SK-N-SH treated with all-trans-retinoic acid at 6 μM for 48 hours (cell line): ENCODE results near the gene MED12.

Experiments
- ATAC-seq: fragments of 200-7000 bp; cut with Tn5 transposase; 3 replicates; pipeline ENCODE4 v1.9.1; 2020; ENCODE audit warnings: mild to moderate bottlenecking, moderate library complexity
- ARNTL ChIP-seq: fragments of 450-650 bp; formaldehyde crosslinking; IDR thresholded peaks from 2 replicates; pipeline ENCODE4 v1.5.0; 2020; ENCODE audit warnings: low read depth, mild to moderate bottlenecking, moderate library complexity, borderline replicate concordance
- CREB5 ChIP-seq: fragments of 250-450 bp; sonication (Bioruptor Pico); IDR thresholded peaks from 2 replicates; pipeline ENCODE4 v1.5.1; 2020; ENCODE audit warnings: low read depth, mild to moderate bottlenecking, moderate library complexity
- CSDC2 ChIP-seq: fragments of 250-450 bp; sonication (Bioruptor Pico); IDR thresholded peaks from 2 replicates; pipeline ENCODE4 v1.5.0; 2020; ENCODE audit warnings: mild to moderate bottlenecking, moderate library complexity
- CSRNP3 ChIP-seq: fragments of 250-450 bp; sonication (Bioruptor Pico); IDR thresholded peaks from 2 replicates; pipeline ENCODE4 v1.5.1; 2021; ENCODE audit warnings: mild to moderate bottlenecking, moderate library complexity
- ESRRG ChIP-seq: fragments of 250-450 bp; sonication (Bioruptor Pico); IDR thresholded peaks from 2 replicates; pipeline ENCODE4 v1.6.1; 2021; ENCODE audit warnings: mild to moderate bottlenecking
- GLIS3 ChIP-seq: fragments of 250-450 bp; sonication (Bioruptor Pico); IDR thresholded peaks from 2 replicates; pipeline ENCODE4 v1.5.0; 2020; ENCODE audit warnings: mild to moderate bottlenecking, moderate library complexity
- OSR1 ChIP-seq: fragments of 250-450 bp; sonication (Bioruptor Pico); IDR thresholded peaks from 2 replicates; pipeline ENCODE4 v1.8.0; 2022; ENCODE audit warnings: moderate library complexity, mild to moderate bottlenecking, inconsistent platforms
- PATZ1 ChIP-seq: fragments of 250-450 bp; sonication (Bioruptor Pico); IDR thresholded peaks from 2 replicates; pipeline ENCODE4 v1.8.0; 2020; ENCODE audit warnings: mild to moderate bottlenecking, moderate library complexity, borderline replicate concordance
- POU6F1 ChIP-seq: fragments of 250-450 bp; sonication (Bioruptor Pico); IDR thresholded peaks from 2 replicates; pipeline ENCODE4 v1.8.0; 2021; ENCODE audit warnings: low read depth, mild to moderate bottlenecking, moderate library complexity, borderline replicate concordance
- PPARA ChIP-seq: fragments of 250-450 bp; sonication (Bioruptor Pico); IDR thresholded peaks from 2 replicates; pipeline ENCODE4 v1.5.0; 2020; ENCODE audit warnings: mild to moderate bottlenecking, borderline replicate concordance
- SNAI2 ChIP-seq: fragments of 250-450 bp; sonication (Bioruptor Pico); IDR thresholded peaks from 2 replicates; pipeline ENCODE4 v1.5.0; 2020; ENCODE audit warnings: mild to moderate bottlenecking, moderate library complexity
- TCF4 ChIP-seq: fragments of 250-450 bp; sonication (Bioruptor Pico); IDR thresholded peaks from 2 replicates; pipeline ENCODE4 v1.8.0; 2021; ENCODE audit warnings: mild to moderate bottlenecking, moderate library complexity, borderline replicate concordance
- TOX ChIP-seq: fragments of 250-450 bp; sonication (Bioruptor Pico); IDR thresholded peaks from 2 replicates; pipeline ENCODE4 v1.8.0; 2021; ENCODE audit warnings: mild to moderate bottlenecking, moderate library complexity, borderline replicate concordance
- TSHZ2 ChIP-seq: fragments of 250-450 bp; sonication (Bioruptor Pico); IDR thresholded peaks from 2 replicates; pipeline ENCODE4 v1.5.0; 2020; ENCODE audit warnings: mild to moderate bottlenecking, moderate library complexity
- ZC3H10 ChIP-seq: fragments of 250-450 bp; sonication (Bioruptor Pico); IDR thresholded peaks from 2 replicates; pipeline ENCODE4 v1.5.1; 2021; ENCODE audit warnings: mild to moderate bottlenecking, moderate library complexity
- ZFP3 ChIP-seq: fragments of 250-450 bp; sonication (Bioruptor Pico); IDR thresholded peaks from 2 replicates; pipeline ENCODE4 v1.5.0; 2020; ENCODE audit warnings: mild to moderate bottlenecking, moderate library complexity
- ZFP30 ChIP-seq: fragments of 450-650 bp; formaldehyde crosslinking; IDR thresholded peaks from 2 replicates; pipeline ENCODE4 v1.5.0; 2022; ENCODE audit warnings: mild to moderate bottlenecking, moderate library complexity
- ZNF565 ChIP-seq: fragments of 450-650 bp; formaldehyde crosslinking; conservative IDR thresholded peaks from 2 replicates; pipeline ENCODE4 v1.5.0; 2020; ENCODE audit warnings: low read depth, mild to moderate bottlenecking, moderate library complexity
- ZNF70 ChIP-seq: fragments of 450-650 bp; formaldehyde crosslinking; IDR thresholded peaks from 2 replicates; pipeline ENCODE4 v1.5.0; 2020; ENCODE audit warnings: mild to moderate bottlenecking, moderate library complexity
- ZNF8 ChIP-seq: fragments of 450-650 bp; formaldehyde crosslinking; IDR thresholded peaks from 2 replicates; pipeline ENCODE4 v1.5.0; 2020; ENCODE audit warnings: mild to moderate bottlenecking, moderate library complexity

MED12 gene

GRCh38 chrX:71154641-71155040 lies 36.2 kb downstream of the MED12 start (continued):
- TF ChIP-seq TSHZ2 (no peak), ZC3H10 (CRISPR knock-in tag) (no peak), SNAI2 (no peak)

GRCh38 chrX:71158603-71159002 lies 40.2 kb downstream of the MED12 start:
- TF ChIP-seq PPARA (CRISPR knock-in tag) (no peak), PATZ1 (no peak)
- TF ChIP-seq, all 23 proteins: peak for 0
- no peak for ATAC-seq

GRCh38 chrX:71159335-71159734 lies 40.9 kb downstream of the MED12 start:
- no peak for TF ChIP-seq ZNF70 (CRISPR knock-in tag)
- TF ChIP-seq POU6F1 (CRISPR knock-in tag) = no peak
- no peak for TF ChIP-seq ESRRG (CRISPR knock-in tag)
- TF ChIP-seq ZFP30 (CRISPR knock-in tag) = no peak
- no peak for TF ChIP-seq ZNF8
- TF ChIP-seq PATZ1 = no peak
- TF ChIP-seq OSR1 (CRISPR knock-in tag) = no peak
- no peak for TF ChIP-seq CSDC2 (CRISPR knock-in tag)
- no peak for TF ChIP-seq ZC3H10 (CRISPR knock-in tag)
- no peak for TF ChIP-seq CREB5 (CRISPR knock-in tag)
- TF ChIP-seq TSHZ2 = no peak
- no peak for TF ChIP-seq TCF4 (CRISPR knock-in tag)
- TF ChIP-seq PPARA (CRISPR knock-in tag) = no peak
- TF ChIP-seq CSRNP3 (CRISPR knock-in tag) = no peak
- no peak for TF ChIP-seq ZNF565 (CRISPR knock-in tag)
- TF ChIP-seq TOX (CRISPR knock-in tag) = no peak
- TF ChIP-seq ARNTL (CRISPR knock-in tag) = no peak
- no peak for TF ChIP-seq ZFP3 (CRISPR knock-in tag)
- TF ChIP-seq GLIS3 (CRISPR knock-in tag) = no peak
- no peak for TF ChIP-seq SNAI2
- ATAC-seq = no peak
